ENCODE results near the gene ARID1A. TPM values are rescaled to one million over a fixed set of nuclear protein-coding genes. Genes with fewer than 3 reads are reported as not detected.

ARID1A gene
- total and polyA plus RNA-seq, 2 donors (not counting 1 experiment from before 2014, with no cell fraction given) = 12.9 to 16.0 TPM

GRCh38 chr1:26739329-26739914 is 43.6 kb downstream of the ARID1A start:
- Histone ChIP-seq H3K9me3 (ENCODE audit: control insufficient read depth, insufficient read depth, low read depth, low read length) (no peaks in the 10 kb centered on the region), H3K9ac (ENCODE audit: insufficient read depth, low read length) (no peak overlapping the region), H3K4me2 (ENCODE audit: extremely low read depth, insufficient read depth, low read length) (no peak overlapping the region), H3K27me3 (ENCODE audit: control insufficient read depth, insufficient read depth, low read length) (no peaks in the 10 kb centered on the region), H3K4me1 (ENCODE audit: control insufficient read depth, extremely low read depth, insufficient read depth, low read length) (peaks cover 10% of the 10 kb centered on the region), H3K79me2 (ENCODE audit: control insufficient read depth, insufficient read depth, low read length) (peaks cover 25% of the 10 kb centered on the region), H2AFZ (ENCODE audit: low read length) (no peak overlapping the region), H3K27ac (ENCODE audit: insufficient read depth, low read length) (no peak overlapping the region), H4K20me1 (ENCODE audit: control insufficient read depth, extremely low read depth, insufficient read depth, low read length) (no peaks in the 10 kb centered on the region), H3K36me3 (ENCODE audit: control insufficient read depth, insufficient read depth, low read length) (peaks cover 10% of the 10 kb centered on the region), H3K4me3 (replicated peaks in 1 of 4; ENCODE audit: control extremely low read depth in 1 of 4, insufficient read depth in 1 of 4, low read depth in 3 of 4, low read length in 4 of 4) (no peak overlapping the region)
- no peak for DNase-seq (ENCODE audit: low read depth in 2 of 2)
- TF ChIP-seq CTCF (conservative IDR thresholded peaks at IDR 0.05 in 1 of 2, IDR thresholded peaks at IDR 0.05 in 1 of 2; ENCODE audit: low read depth in 1 of 2, low read length in 2 of 2) (no peak), EZH2 (IDR thresholded peaks at IDR 0.05; ENCODE audit: low read length, missing control alignments) (no peak)

DNA sequence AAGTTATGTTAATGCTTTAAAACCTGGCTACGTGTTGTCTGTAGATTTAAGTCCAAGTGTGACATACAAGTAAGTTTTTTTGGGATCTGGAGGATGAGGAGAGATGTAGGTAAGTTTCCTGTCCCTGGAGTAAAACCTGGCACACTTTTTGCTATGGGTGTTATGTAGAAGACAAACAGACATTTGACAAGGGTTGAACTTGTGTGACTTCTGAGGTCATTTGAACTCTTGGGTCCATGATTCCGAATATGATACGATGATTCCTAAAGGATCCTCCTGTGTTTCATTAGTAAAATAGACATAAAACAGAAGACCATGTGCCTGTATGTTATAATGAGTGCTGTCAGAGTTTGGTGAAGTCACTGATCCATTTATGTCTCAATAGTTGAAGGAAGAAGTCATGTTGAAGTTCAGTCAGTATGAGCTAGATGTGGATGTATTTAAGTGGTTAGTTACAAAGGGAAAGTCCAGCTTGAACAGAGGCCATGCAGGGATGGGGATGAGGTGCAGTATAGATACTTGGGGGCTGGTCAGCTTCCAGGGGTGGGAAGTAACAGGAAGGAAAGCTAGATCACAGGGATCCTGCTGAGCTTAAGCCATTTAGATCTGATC is 44.3 kb downstream of the ARID1A start:
- no peak overlapping the region for H2AFZ ChIP-seq (ENCODE audit: low read length)
- H3K79me2 ChIP-seq (ENCODE audit: control insufficient read depth, insufficient read depth, low read length) = peaks cover 28% of the 10 kb centered on the region
- DNase-seq (ENCODE audit: low read depth in 2 of 2) = no peak
- no peaks in the 10 kb centered on the region for H3K27me3 ChIP-seq (ENCODE audit: control insufficient read depth, insufficient read depth, low read length)
- no peak overlapping the region for H3K4me3 ChIP-seq (replicated peaks in 1 of 4; ENCODE audit: control extremely low read depth in 1 of 4, insufficient read depth in 1 of 4, low read depth in 3 of 4, low read length in 4 of 4)
- no peak overlapping the region for H3K9ac ChIP-seq (ENCODE audit: insufficient read depth, low read length)
- no peaks in the 10 kb centered on the region for H3K9me3 ChIP-seq (ENCODE audit: control insufficient read depth, insufficient read depth, low read depth, low read length)
- H3K4me1 ChIP-seq (ENCODE audit: control insufficient read depth, extremely low read depth, insufficient read depth, low read length) = peaks cover 12% of the 10 kb centered on the region
- H4K20me1 ChIP-seq (ENCODE audit: control insufficient read depth, extremely low read depth, insufficient read depth, low read length) = no peaks in the 10 kb centered on the region
- H3K27ac ChIP-seq (ENCODE audit: insufficient read depth, low read length) = no peak overlapping the region
- no peak overlapping the region for H3K4me2 ChIP-seq (ENCODE audit: extremely low read depth, insufficient read depth, low read length)
- H3K36me3 ChIP-seq (ENCODE audit: control insufficient read depth, insufficient read depth, low read length) = peaks cover 10% of the 10 kb centered on the region
- TF ChIP-seq CTCF (conservative IDR thresholded peaks at IDR 0.05 in 1 of 2, IDR thresholded peaks at IDR 0.05 in 1 of 2; ENCODE audit: low read depth in 1 of 2, low read length in 2 of 2) = no peak
- TF ChIP-seq EZH2 (IDR thresholded peaks at IDR 0.05; ENCODE audit: low read length, missing control alignments) = no peak

DNA sequence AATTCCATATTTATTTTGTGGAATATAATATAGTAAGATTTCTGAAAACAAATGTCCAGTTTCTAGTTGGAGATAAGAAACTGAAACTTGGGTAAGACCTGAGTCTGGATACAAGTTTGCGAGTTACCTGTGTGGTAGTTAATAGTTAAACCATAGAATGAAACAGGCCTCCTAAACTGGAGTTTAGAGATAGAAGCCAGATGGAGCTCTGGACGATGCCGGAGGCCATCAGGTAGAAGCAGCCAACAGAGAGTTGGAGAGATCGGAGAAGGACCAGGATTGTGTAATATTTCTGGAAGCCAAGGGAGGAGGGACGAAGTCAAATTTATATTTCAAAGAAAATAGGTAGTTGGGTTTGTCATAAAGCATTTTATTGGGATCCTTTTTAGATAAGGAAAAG is 45.1 kb downstream of the ARID1A start:
- Histone ChIP-seq H3K36me3 (ENCODE audit: control insufficient read depth, insufficient read depth, low read length) (peaks cover 8% of the 10 kb centered on the region), H4K20me1 (ENCODE audit: control insufficient read depth, extremely low read depth, insufficient read depth, low read length) (no peaks in the 10 kb centered on the region), H3K4me3 (replicated peaks in 1 of 4; ENCODE audit: control extremely low read depth in 1 of 4, insufficient read depth in 1 of 4, low read depth in 3 of 4, low read length in 4 of 4) (no peak overlapping the region), H3K9ac (ENCODE audit: insufficient read depth, low read length) (no peak overlapping the region), H3K79me2 (ENCODE audit: control insufficient read depth, insufficient read depth, low read length) (peaks cover 28% of the 10 kb centered on the region), H2AFZ (ENCODE audit: low read length) (no peak overlapping the region), H3K4me2 (ENCODE audit: extremely low read depth, insufficient read depth, low read length) (no peak overlapping the region), H3K27me3 (ENCODE audit: control insufficient read depth, insufficient read depth, low read length) (no peaks in the 10 kb centered on the region), H3K4me1 (ENCODE audit: control insufficient read depth, extremely low read depth, insufficient read depth, low read length) (peaks cover 15% of the 10 kb centered on the region), H3K9me3 (ENCODE audit: control insufficient read depth, insufficient read depth, low read depth, low read length) (no peaks in the 10 kb centered on the region), H3K27ac (ENCODE audit: insufficient read depth, low read length) (no peak overlapping the region)
- no peak for DNase-seq (ENCODE audit: low read depth in 2 of 2)
- TF ChIP-seq CTCF (conservative IDR thresholded peaks at IDR 0.05 in 1 of 2, IDR thresholded peaks at IDR 0.05 in 1 of 2; ENCODE audit: low read depth in 1 of 2, low read length in 2 of 2) = no peak
- no peak for TF ChIP-seq EZH2 (IDR thresholded peaks at IDR 0.05; ENCODE audit: low read length, missing control alignments)
